ENCODE results near the gene APC2.

- TF ChIP-seq POLR2AphosphoS5 (IDR thresholded peaks at IDR 0.05) (no peak), POLR2A (IDR thresholded peaks at IDR 0.05) (no peak), EP300 (IDR thresholded peaks at IDR 0.05) (no peak)
- TF ChIP-seq, protein P1, sequence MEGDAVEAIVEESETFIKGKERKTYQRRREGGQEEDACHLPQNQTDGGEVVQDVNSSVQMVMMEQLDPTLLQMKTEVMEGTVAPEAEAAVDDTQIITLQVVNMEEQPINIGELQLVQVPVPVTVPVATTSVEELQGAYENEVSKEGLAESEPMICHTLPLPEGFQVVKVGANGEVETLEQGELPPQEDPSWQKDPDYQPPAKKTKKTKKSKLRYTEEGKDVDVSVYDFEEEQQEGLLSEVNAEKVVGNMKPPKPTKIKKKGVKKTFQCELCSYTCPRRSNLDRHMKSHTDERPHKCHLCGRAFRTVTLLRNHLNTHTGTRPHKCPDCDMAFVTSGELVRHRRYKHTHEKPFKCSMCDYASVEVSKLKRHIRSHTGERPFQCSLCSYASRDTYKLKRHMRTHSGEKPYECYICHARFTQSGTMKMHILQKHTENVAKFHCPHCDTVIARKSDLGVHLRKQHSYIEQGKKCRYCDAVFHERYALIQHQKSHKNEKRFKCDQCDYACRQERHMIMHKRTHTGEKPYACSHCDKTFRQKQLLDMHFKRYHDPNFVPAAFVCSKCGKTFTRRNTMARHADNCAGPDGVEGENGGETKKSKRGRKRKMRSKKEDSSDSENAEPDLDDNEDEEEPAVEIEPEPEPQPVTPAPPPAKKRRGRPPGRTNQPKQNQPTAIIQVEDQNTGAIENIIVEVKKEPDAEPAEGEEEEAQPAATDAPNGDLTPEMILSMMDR (IDR thresholded peaks at IDR 0.05), result no peak
Measured at GRCh38 chr19:1453525-1454364, 3.8 kb downstream of the APC2 start.
